ENCODE measurements around the gene ARVCF. TPM values are rescaled to one million over a fixed set of nuclear protein-coding genes. Genes with fewer than 3 reads are reported as not detected.

ARVCF gene
- total RNA-seq, 1 experiment from 2014 or later = 15.6 TPM

GRCh38 chr22:19984201-19984753 is 32.3 kb downstream of the ARVCF start:
- Histone ChIP-seq H3K27ac (no peak overlapping the region), H3K36me3 (ENCODE audit: low read depth) (no peaks in the 10 kb centered on the region), H3K4me3 (no peak overlapping the region), H4K20me1 (ENCODE audit: insufficient read depth) (no peaks in the 10 kb centered on the region; the same call in 1 of the 2 replicates), H3K27me3 (ENCODE audit: insufficient read depth, low read depth) (no peaks in the 10 kb centered on the region), H3F3A (ENCODE audit: insufficient read depth, low read depth) (no peaks in the 10 kb centered on the region), H3K4me2 (0 out of 2 replicates have a peak overlapping the region, but pooled peaks have one; percentile 16), H2AFZ (no peak overlapping the region), H3K9me3 (ENCODE audit: insufficient read depth, low read depth) (no peaks in the 10 kb centered on the region), H3K79me2 (ENCODE audit: low read depth) (no peaks in the 10 kb centered on the region), H3K4me1 (replicated peaks; ENCODE audit: insufficient read depth) (peaks cover 20% of the 10 kb centered on the region), H3K9me2 (ENCODE audit: insufficient read depth) (no peaks in the 10 kb centered on the region)
- POLR2A ChIA-PET (ENCODE audit: unreplicated experiment) = no interaction called here
- peak; percentile 55 to 59 for DNase-seq
- CTCF ChIA-PET = no interaction called here
- intact Hi-C loops (cut with micrococcal nuclease; ENCODE audit: unreplicated experiment) = no loop called here
- no peak for TF ChIP-seq EZH2 (IDR thresholded peaks at IDR 0.05; ENCODE audit: low read depth)
- no TSS peak for BruUV-seq (replicated peaks)

- H3K36me3 ChIP-seq (ENCODE audit: low read depth) = no peaks in the 10 kb centered on the region
- H3K4me1 ChIP-seq (replicated peaks; ENCODE audit: insufficient read depth) = peaks cover 20% of the 10 kb centered on the region
- H3K4me2 ChIP-seq = 0 out of 2 replicates have a peak overlapping the region, but pooled peaks have one; percentile 16
- no peak for DNase-seq
- CTCF ChIA-PET = no interaction called here
- H3K9me2 ChIP-seq (ENCODE audit: insufficient read depth) = no peaks in the 10 kb centered on the region
- intact Hi-C loops (cut with micrococcal nuclease; ENCODE audit: unreplicated experiment) = no loop called here
- H2AFZ ChIP-seq = no peak overlapping the region
- POLR2A ChIA-PET (ENCODE audit: unreplicated experiment) = no interaction called here
- no peaks in the 10 kb centered on the region for H3K27me3 ChIP-seq (ENCODE audit: insufficient read depth, low read depth)
- no peak overlapping the region for H3K27ac ChIP-seq
- H3K9me3 ChIP-seq (ENCODE audit: insufficient read depth, low read depth) = no peaks in the 10 kb centered on the region
- no peaks in the 10 kb centered on the region for H3K79me2 ChIP-seq (ENCODE audit: low read depth)
- H3K4me3 ChIP-seq = no peak overlapping the region
- TF ChIP-seq CTCF (conservative IDR thresholded peaks at IDR 0.05) (no peak), EZH2 (IDR thresholded peaks at IDR 0.05; ENCODE audit: low read depth) (no peak)
- TSS peak; percentile 13 for BruUV-seq (replicated peaks)
- H3F3A ChIP-seq (ENCODE audit: insufficient read depth, low read depth) = no peaks in the 10 kb centered on the region
- no peaks in the 10 kb centered on the region; the same call in 1 of the 2 replicates for H4K20me1 ChIP-seq (ENCODE audit: insufficient read depth)
Measured at GRCh38 chr22:19983741-19984140, 32.9 kb downstream of the ARVCF start.

- H3K4me3 ChIP-seq = no peak overlapping the region
- ChIA-PET POLR2A (ENCODE audit: unreplicated experiment) (no interaction called here), CTCF (interaction anchor here (0.5 kb wide), 1 partner anchor 586 kb away, joined by 3 read pairs; no protein-coding TSS in a partner anchor)
- no peak for TF ChIP-seq EZH2 (IDR thresholded peaks at IDR 0.05; ENCODE audit: low read depth)
- no peak for TF ChIP-seq CTCF (conservative IDR thresholded peaks at IDR 0.05)
- H4K20me1 ChIP-seq (ENCODE audit: insufficient read depth) = no peaks in the 10 kb centered on the region; the same call in 1 of the 2 replicates
- H3K27ac ChIP-seq = no peak overlapping the region
- no peak overlapping the region for H2AFZ ChIP-seq
- BruUV-seq (replicated peaks) = no TSS peak
- intact Hi-C loops (cut with micrococcal nuclease; ENCODE audit: unreplicated experiment) = no loop called here
- H3K36me3 ChIP-seq (ENCODE audit: low read depth) = no peaks in the 10 kb centered on the region
- peaks cover 20% of the 10 kb centered on the region for H3K4me1 ChIP-seq (replicated peaks; ENCODE audit: insufficient read depth)
- H3K27me3 ChIP-seq (ENCODE audit: insufficient read depth, low read depth) = no peaks in the 10 kb centered on the region
- H3F3A ChIP-seq (ENCODE audit: insufficient read depth, low read depth) = no peaks in the 10 kb centered on the region
- H3K9me3 ChIP-seq (ENCODE audit: insufficient read depth, low read depth) = no peaks in the 10 kb centered on the region
- peak in 1 of 2 experiments; percentile 64 for DNase-seq
- no peak overlapping the region for H3K4me2 ChIP-seq
- no peaks in the 10 kb centered on the region for H3K79me2 ChIP-seq (ENCODE audit: low read depth)
- no peaks in the 10 kb centered on the region for H3K9me2 ChIP-seq (ENCODE audit: insufficient read depth)
Measured at GRCh38 chr22:19982991-19983578, 33.5 kb downstream of the ARVCF start.
